Astrocyte (in vitro differentiated cells and primary cell): ENCODE measurements around the gene PODN. TPM values are rescaled to one million over a fixed set of nuclear protein-coding genes. Genes with fewer than 3 reads are reported as not detected.

ENCODE experiments used
- DNase-seq: peaks from one replicate; pipeline ENCODE4 v3.0.0-alpha.2; 2010; ENCODE audit warnings: low read depth
- FAIRE-seq: peaks from 2 replicates; lab custom pipeline; 2011; peaks lifted over from hg19 to GRCh38; lab: Jason Lieb, UNC
- H2AFZ ChIP-seq: 2 replicates; pipeline ENCODE4 v1.6.0; 2012; ENCODE audit warnings: low read depth, low read length, inconsistent platforms
- H3K27ac ChIP-seq: 2 replicates; pipeline ENCODE4 v1.5.1; 2011; ENCODE audit warnings: low read depth, low read length, inconsistent platforms
- H3K27me3 ChIP-seq: 2 replicates; pipeline ENCODE4 v1.6.0; 2011; ENCODE audit warnings: low read length, inconsistent platforms; ENCODE audit not compliant: insufficient read depth
- H3K36me3 ChIP-seq: 2 replicates; pipeline ENCODE4 v1.5.1; 2011; ENCODE audit warnings: low read length, inconsistent platforms; ENCODE audit not compliant: insufficient read depth
- H3K4me1 ChIP-seq: 2 replicates; pipeline ENCODE4 v1.5.1; 2011; ENCODE audit warnings: low read length, inconsistent platforms; ENCODE audit not compliant: insufficient read depth
- H3K4me2 ChIP-seq: 2 replicates; pipeline ENCODE4 v1.6.0; 2012; ENCODE audit warnings: low read length, inconsistent platforms
- H3K4me3 ChIP-seq: 2 replicates; pipeline ENCODE4 v1.5.1; 2011; ENCODE audit warnings: low read depth, mild to moderate bottlenecking, low read length, inconsistent platforms; ENCODE audit not compliant: insufficient read depth
- H3K79me2 ChIP-seq: 2 replicates; pipeline ENCODE4 v1.6.0; 2012; ENCODE audit warnings: mild to moderate bottlenecking, low read length, inconsistent platforms; ENCODE audit not compliant: insufficient read depth
- H3K9ac ChIP-seq: 2 replicates; pipeline ENCODE4 v1.6.0; 2012; ENCODE audit warnings: mild to moderate bottlenecking, low read length, inconsistent platforms
- H3K9me3 ChIP-seq: 2 replicates; pipeline ENCODE4 v1.5.1; 2012; ENCODE audit warnings: low read depth, mild to moderate bottlenecking, low read length, inconsistent platforms; ENCODE audit not compliant: insufficient read depth
- H4K20me1 ChIP-seq: 2 replicates; pipeline ENCODE4 v1.6.0; 2012; ENCODE audit warnings: low read length, inconsistent platforms; ENCODE audit not compliant: insufficient read depth
- H3K27ac Mint-ChIP-seq: one replicate; pipeline ENCODE4 v1.8.0; 2021; ENCODE audit warnings: mild to moderate bottlenecking, mixed read lengths; ENCODE audit not compliant: unreplicated experiment
- H3K27me3 Mint-ChIP-seq: one replicate; pipeline ENCODE4 v1.8.0; 2021; ENCODE audit warnings: low read depth, mixed read lengths; ENCODE audit not compliant: unreplicated experiment
- H3K36me3 Mint-ChIP-seq: one replicate; pipeline ENCODE4 v1.8.0; 2021; ENCODE audit warnings: low read depth, mixed read lengths; ENCODE audit not compliant: unreplicated experiment
- H3K4me1 Mint-ChIP-seq: one replicate; pipeline ENCODE4 v1.8.0; 2021; ENCODE audit warnings: low read depth, mixed read lengths; ENCODE audit not compliant: unreplicated experiment
- H3K4me3 Mint-ChIP-seq: one replicate; pipeline ENCODE4 v1.8.0; 2021; ENCODE audit warnings: mild to moderate bottlenecking, moderate library complexity, mixed read lengths; ENCODE audit not compliant: unreplicated experiment
- H3K9me3 Mint-ChIP-seq: one replicate; pipeline ENCODE4 v1.8.0; 2021; ENCODE audit warnings: mild to moderate bottlenecking, mixed read lengths; ENCODE audit not compliant: unreplicated experiment
- CTCF ChIP-seq: IDR thresholded peaks from 2 replicates; pipeline ENCODE4 v1.5.1; 2011; ENCODE audit warnings: low read depth, mild to moderate bottlenecking, inconsistent platforms, low read length, moderate library complexity; ENCODE audit not compliant: insufficient read depth
- EZH2 ChIP-seq: IDR thresholded peaks from 2 replicates; pipeline ENCODE4 v1.6.1; 2012; ENCODE audit warnings: mild to moderate bottlenecking, low read length, inconsistent platforms; ENCODE audit not compliant: insufficient read depth
- total RNA-seq: library from RNA; stranded (reverse); gene quantifications from 2 replicates; pipeline ENCODE4 v1.2.1, GENCODE V29; 2021

PODN gene
- total RNA-seq, 1 donor from 2014 or later: 2.6 TPM

- Histone ChIP-seq H3K9me3 (no peaks in the 10 kb centered on the region), H2AFZ (no peak overlapping the region), H3K4me1 (peaks cover 34% of the 10 kb centered on the region), H4K20me1 (no peaks in the 10 kb centered on the region), H3K4me2 (peak overlapping the region; percentile 12), H3K27me3 (no peaks in the 10 kb centered on the region), H3K4me3 (no peak overlapping the region), H3K27ac (peak overlapping the region; percentile 8), H3K79me2 (no peaks in the 10 kb centered on the region), H3K9ac (no peak overlapping the region), H3K36me3 (no peaks in the 10 kb centered on the region)
- FAIRE-seq (no peak), DNase-seq (peak; percentile 39)
- Mint-ChIP-seq H3K9me3 (no peaks in the 10 kb centered on the region), H3K27me3 (no peaks in the 10 kb centered on the region), H3K27ac (no peak overlapping the region), H3K4me1 (peaks cover 28% of the 10 kb centered on the region), H3K4me3 (no peak overlapping the region), H3K36me3 (peaks cover 11% of the 10 kb centered on the region)
- TF ChIP-seq EZH2 (no peak), CTCF (no peak)
Observed at GRCh38 chr1:53049574-53049967, 12.4 kb upstream of the PODN start.

GRCh38 chr1:53050310-53050709, 11.7 kb upstream of the PODN start:
- Histone ChIP-seq H3K79me2 (no peaks in the 10 kb centered on the region), H3K27me3 (no peaks in the 10 kb centered on the region), H3K4me1 (peaks cover 34% of the 10 kb centered on the region), H2AFZ (no peak overlapping the region), H3K9me3 (no peaks in the 10 kb centered on the region), H3K4me3 (no peak overlapping the region), H3K36me3 (no peaks in the 10 kb centered on the region), H3K9ac (no peak overlapping the region), H3K27ac (no peak overlapping the region), H4K20me1 (no peaks in the 10 kb centered on the region), H3K4me2 (no peak overlapping the region)
- no peak for DNase-seq
- Mint-ChIP-seq H3K4me1 (peaks cover 28% of the 10 kb centered on the region), H3K4me3 (no peak overlapping the region), H3K27ac (no peak overlapping the region), H3K9me3 (no peaks in the 10 kb centered on the region), H3K36me3 (peaks cover 13% of the 10 kb centered on the region), H3K27me3 (no peaks in the 10 kb centered on the region)
- TF ChIP-seq EZH2: no peak
- TF ChIP-seq CTCF: no peak
- FAIRE-seq: no peak

- Histone ChIP-seq H3K79me2 (no peaks in the 10 kb centered on the region), H3K4me1 (peaks cover 33% of the 10 kb centered on the region), H3K27me3 (no peaks in the 10 kb centered on the region), H2AFZ (no peak overlapping the region), H3K4me3 (no peak overlapping the region), H3K9me3 (no peaks in the 10 kb centered on the region), H3K27ac (no peak overlapping the region), H4K20me1 (no peaks in the 10 kb centered on the region), H3K36me3 (no peaks in the 10 kb centered on the region), H3K9ac (no peak overlapping the region), H3K4me2 (no peak overlapping the region)
- peaks cover 28% of the 10 kb centered on the region for H3K4me1 Mint-ChIP-seq
- FAIRE-seq (no peak), DNase-seq (no peak)
- H3K4me3 Mint-ChIP-seq: no peak overlapping the region
- no peak overlapping the region for H3K27ac Mint-ChIP-seq
- peaks cover 13% of the 10 kb centered on the region for H3K36me3 Mint-ChIP-seq
- no peaks in the 10 kb centered on the region for H3K27me3 Mint-ChIP-seq
- no peaks in the 10 kb centered on the region for H3K9me3 Mint-ChIP-seq
- TF ChIP-seq EZH2 (no peak), CTCF (no peak)
Observed at GRCh38 chr1:53051676-53052075, 10.3 kb upstream of the PODN start.
